Smooth muscle cell (in vitro differentiated cells): ENCODE results near the gene FZD4. TPM values are rescaled to one million over a fixed set of nuclear protein-coding genes. Genes with fewer than 3 reads are reported as not detected.

Experiments
- DNase-seq: peaks from one replicate; lab custom pipeline; 2025; ENCODE audit not compliant: unreplicated experiment; lab: John Stamatoyannopoulos, UW
- H2AFZ ChIP-seq: fragments of 200-600 bp; sonication (generic); 2 replicates; pipeline ENCODE4 v1.6.0; 2016; ENCODE audit warnings: antibody characterized with exemption, low read depth, mild to moderate bottlenecking
- H3F3A ChIP-seq: fragments of 200-600 bp; sonication (generic); 2 replicates; pipeline ENCODE4 v1.6.0; 2017; ENCODE audit warnings: antibody characterized with exemption, low read depth
- H3K27ac ChIP-seq: fragments of 200-600 bp; sonication (generic); 2 replicates; pipeline ENCODE4 v1.5.1; 2016; ENCODE audit warnings: low read depth, mild to moderate bottlenecking
- H3K27me3 ChIP-seq: fragments of 200-600 bp; sonication (generic); 2 replicates; pipeline ENCODE4 v1.6.1; 2016; ENCODE audit warnings: low read depth, mild to moderate bottlenecking
- H3K36me3 ChIP-seq: fragments of 200-600 bp; sonication (generic); 2 replicates; pipeline ENCODE4 v1.5.1; 2016; ENCODE audit warnings: low read depth
- H3K4me1 ChIP-seq: fragments of 200-600 bp; sonication (generic); 2 replicates; pipeline ENCODE4 v1.5.1; 2016; ENCODE audit warnings: low read depth
- H3K4me2 ChIP-seq: fragments of 200-600 bp; sonication (generic); 2 replicates; pipeline ENCODE4 v1.6.0; 2016; ENCODE audit warnings: mild to moderate bottlenecking
- H3K4me3 ChIP-seq: fragments of 200-600 bp; sonication (generic); 2 replicates; pipeline ENCODE4 v1.5.1; 2016; ENCODE audit warnings: mild to moderate bottlenecking
- H3K79me2 ChIP-seq: fragments of 200-600 bp; sonication (generic); 2 replicates; pipeline ENCODE4 v1.6.0; 2016; ENCODE audit warnings: low read depth, mild to moderate bottlenecking
- H3K9ac ChIP-seq: fragments of 200-600 bp; sonication (generic); 2 replicates; pipeline ENCODE4 v1.6.0; 2016; ENCODE audit warnings: low read depth
- H3K9me3 ChIP-seq: fragments of 200-600 bp; sonication (generic); replicated peaks from 2 replicates; pipeline ENCODE4 v1.5.1; 2016; ENCODE audit warnings: low read depth
- H4K20me1 ChIP-seq: fragments of 200-600 bp; sonication (generic); 2 replicates; pipeline ENCODE4 v1.6.0; 2016; ENCODE audit warnings: low read depth
- CTCF ChIP-seq: fragments of 200-600 bp; sonication (generic); IDR thresholded peaks from 2 replicates; pipeline ENCODE4 v1.5.1; 2017; ENCODE audit warnings: borderline replicate concordance, mild to moderate bottlenecking, antibody characterized with exemption; ENCODE audit not compliant: insufficient read depth, poor library complexity, severe bottlenecking
- WGBS: methylation state at CpG from one replicate; pipeline ENCODE4 v1.1.7; 2016; ENCODE audit warnings: low lambda C conversion rate; 5-methylcytosine and 5-hydroxymethylcytosine counted together
- polyA plus RNA-seq: library from polyadenylated mRNA; unstranded; fragments of >200 nt; fragmentation: Nextera tagmentation; extraction: Ambion mirVana; gene quantifications from 2 replicates; pipeline ENCODE4 v1.2.1, GENCODE V29; 2016
- total RNA-seq: library from RNA; depleted of rRNA; stranded (reverse); fragments of >200 nt; gene quantifications from 2 replicates; pipeline ENCODE4 v1.2.3, GENCODE V29; 2014

The FZD4 gene
- total and polyA plus RNA-seq, 2 experiments from 2014 or later = 1.8 to 5.8 TPM

GRCh38 chr11:86896441-86896841, 58.8 kb downstream of the FZD4 start:
- no peaks in the 10 kb centered on the region for H3K27me3 ChIP-seq
- no peaks in the 10 kb centered on the region for H3K79me2 ChIP-seq
- no peaks in the 10 kb centered on the region for H3K36me3 ChIP-seq
- H3K27ac ChIP-seq = no peak overlapping the region
- no peaks in the 10 kb centered on the region for H3K9me3 ChIP-seq
- H2AFZ ChIP-seq = no peak overlapping the region
- no peaks in the 10 kb centered on the region for H4K20me1 ChIP-seq
- DNase-seq = no peak
- 83% methylated on average over 5 of the region's 5 CpGs for WGBS
- no peaks in the 10 kb centered on the region for H3K4me1 ChIP-seq
- no peak for TF ChIP-seq CTCF
- no peak overlapping the region for H3K4me3 ChIP-seq
- no peak overlapping the region for H3K4me2 ChIP-seq
- no peak overlapping the region for H3K9ac ChIP-seq
- no peaks in the 10 kb centered on the region for H3F3A ChIP-seq

Other genes starting within 250 kb of the FZD4 start
- gene PRSS23, start 154.9 kb downstream of the FZD4 start, total RNA-seq = 123 and 132 TPM in 2 replicates
- gene PRSS23, start 154.9 kb downstream of the FZD4 start, polyA plus RNA-seq = 156 and 223 TPM in 2 replicates
- gene TMEM135, start 82.5 kb upstream of the FZD4 start, total RNA-seq = 21.7 and 32.3 TPM in 2 replicates
- gene TMEM135, start 82.5 kb upstream of the FZD4 start, polyA plus RNA-seq = 12.4 and 12.6 TPM in 2 replicates